ENCODE measurements around the gene UBE2H.

DNA sequence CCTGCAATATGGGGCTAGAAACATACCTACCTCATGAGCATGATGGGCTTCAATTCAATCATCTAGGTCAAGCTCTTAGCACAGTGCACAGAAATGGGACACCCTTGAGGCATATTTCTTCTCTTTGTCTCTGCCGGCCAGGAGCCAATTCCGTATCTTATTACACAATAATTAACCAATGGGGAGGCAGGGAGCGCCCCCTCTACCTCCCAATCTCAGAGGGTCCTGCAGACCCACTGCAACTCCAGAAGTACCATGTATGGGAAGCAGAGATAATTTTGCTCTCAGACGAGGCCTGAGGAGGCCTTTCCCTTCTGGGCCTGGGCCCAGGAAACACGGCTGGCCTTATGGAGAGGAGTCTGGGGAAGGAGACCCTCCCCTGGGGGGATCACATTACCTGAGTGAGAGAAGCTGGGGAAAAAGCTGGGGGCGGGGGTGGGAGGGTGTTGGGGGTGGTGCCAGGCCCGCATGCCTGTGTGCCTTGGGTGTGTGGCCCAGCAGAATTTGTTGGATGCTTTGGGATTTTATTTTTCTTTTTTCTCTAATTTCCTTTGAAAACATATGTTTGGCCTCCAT is 155.5 kb downstream of the UBE2H start:
- TF ChIP-seq CTCF (IDR thresholded peaks at IDR 0.05; ENCODE audit: insufficient read depth, low read length) (no peak), POLR2AphosphoS5 (IDR thresholded peaks at IDR 0.05; ENCODE audit: low read depth) (no peak), GABPA (IDR thresholded peaks at IDR 0.05; ENCODE audit: low read depth) (no peak), REST (IDR thresholded peaks at IDR 0.05; ENCODE audit: insufficient replicate concordance, low read depth) (no peak)
